ENCODE data around the gene NR3C2.
"Not testable (repeated sequence)": the region's sequence is repeated elsewhere in the genome, so short reads cannot be mapped to it uniquely, and the experiment has no call there.

NR3C2 gene

DNA sequence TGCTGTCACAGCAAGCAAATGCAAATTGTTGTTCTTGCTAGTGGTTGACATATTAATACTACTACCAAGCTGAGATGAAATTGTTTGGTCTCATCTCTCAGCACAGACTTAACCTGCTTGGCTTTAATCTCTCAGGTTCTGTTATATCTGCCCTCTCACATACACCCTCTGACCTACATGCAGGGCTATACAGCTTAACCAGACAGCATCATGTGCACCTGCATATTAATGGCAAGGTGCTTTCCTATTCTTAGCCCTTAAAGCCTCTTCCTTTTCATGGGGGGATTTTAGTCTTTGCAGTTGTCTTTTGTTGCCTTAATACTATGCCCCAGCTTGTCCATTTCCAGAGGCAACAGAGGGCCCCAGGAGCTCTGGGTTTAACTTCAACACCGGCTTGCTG is 114.5 kb downstream of the NR3C2 start:
- no peaks in the 10 kb centered on the region for H3K4me1 ChIP-seq (ENCODE audit: low read depth, poor library complexity, severe bottlenecking)
- no peak overlapping the region for H3K4me3 ChIP-seq (IDR thresholded peaks at IDR 0.05; ENCODE audit: insufficient read depth, low read depth, low read length)
- H4K20me1 ChIP-seq (ENCODE audit: insufficient read depth): no peaks in the 10 kb centered on the region
- H3K4me2 ChIP-seq: no peak overlapping the region
- H2AFZ ChIP-seq (ENCODE audit: low read depth): no peak overlapping the region
- no peak overlapping the region for H3K9ac ChIP-seq
- no peak overlapping the region for H3K27ac ChIP-seq
- no peaks in the 10 kb centered on the region for H3K27me3 ChIP-seq (ENCODE audit: insufficient read depth, low read depth)
- TF ChIP-seq, protein P1, sequence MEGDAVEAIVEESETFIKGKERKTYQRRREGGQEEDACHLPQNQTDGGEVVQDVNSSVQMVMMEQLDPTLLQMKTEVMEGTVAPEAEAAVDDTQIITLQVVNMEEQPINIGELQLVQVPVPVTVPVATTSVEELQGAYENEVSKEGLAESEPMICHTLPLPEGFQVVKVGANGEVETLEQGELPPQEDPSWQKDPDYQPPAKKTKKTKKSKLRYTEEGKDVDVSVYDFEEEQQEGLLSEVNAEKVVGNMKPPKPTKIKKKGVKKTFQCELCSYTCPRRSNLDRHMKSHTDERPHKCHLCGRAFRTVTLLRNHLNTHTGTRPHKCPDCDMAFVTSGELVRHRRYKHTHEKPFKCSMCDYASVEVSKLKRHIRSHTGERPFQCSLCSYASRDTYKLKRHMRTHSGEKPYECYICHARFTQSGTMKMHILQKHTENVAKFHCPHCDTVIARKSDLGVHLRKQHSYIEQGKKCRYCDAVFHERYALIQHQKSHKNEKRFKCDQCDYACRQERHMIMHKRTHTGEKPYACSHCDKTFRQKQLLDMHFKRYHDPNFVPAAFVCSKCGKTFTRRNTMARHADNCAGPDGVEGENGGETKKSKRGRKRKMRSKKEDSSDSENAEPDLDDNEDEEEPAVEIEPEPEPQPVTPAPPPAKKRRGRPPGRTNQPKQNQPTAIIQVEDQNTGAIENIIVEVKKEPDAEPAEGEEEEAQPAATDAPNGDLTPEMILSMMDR (conservative IDR thresholded peaks at IDR 0.05; ENCODE audit: low read depth, low read length): no peak
- H3K36me3 ChIP-seq (ENCODE audit: insufficient read depth): no peaks in the 10 kb centered on the region
- H3K79me2 ChIP-seq (ENCODE audit: insufficient read depth, low read depth): no peaks in the 10 kb centered on the region

DNA sequence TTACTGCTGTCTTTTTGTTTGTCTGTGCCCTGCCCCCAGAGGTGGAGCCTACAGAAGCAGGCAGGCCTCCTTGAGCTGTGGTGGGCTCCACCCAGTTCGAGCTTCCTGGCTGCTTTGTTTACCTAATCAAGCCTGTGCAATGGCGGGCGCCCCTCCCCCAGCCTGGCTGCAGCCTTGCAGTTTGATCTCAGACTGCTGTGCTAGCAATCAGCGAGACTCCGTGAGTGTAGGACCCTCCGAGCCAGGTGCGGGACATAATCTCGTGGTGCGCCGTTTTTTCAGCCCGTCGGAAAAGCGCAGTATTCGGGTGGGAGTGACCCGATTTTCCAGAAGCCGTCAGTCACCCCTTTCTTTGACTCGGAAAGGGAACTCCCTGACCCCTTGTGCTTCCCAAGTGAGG is 118.9 kb downstream of the NR3C2 start:
- H3K79me2 ChIP-seq (ENCODE audit: insufficient read depth, low read depth); H2AFZ ChIP-seq (ENCODE audit: low read depth); H3K27ac ChIP-seq; H3K36me3 ChIP-seq (ENCODE audit: insufficient read depth); H3K4me2 ChIP-seq; H4K20me1 ChIP-seq (ENCODE audit: insufficient read depth); H3K9ac ChIP-seq; H3K27me3 ChIP-seq (ENCODE audit: insufficient read depth, low read depth); H3K4me1 ChIP-seq (ENCODE audit: low read depth, poor library complexity, severe bottlenecking); H3K4me3 ChIP-seq (IDR thresholded peaks at IDR 0.05; ENCODE audit: insufficient read depth, low read depth, low read length): not testable (repeated sequence)

DNA sequence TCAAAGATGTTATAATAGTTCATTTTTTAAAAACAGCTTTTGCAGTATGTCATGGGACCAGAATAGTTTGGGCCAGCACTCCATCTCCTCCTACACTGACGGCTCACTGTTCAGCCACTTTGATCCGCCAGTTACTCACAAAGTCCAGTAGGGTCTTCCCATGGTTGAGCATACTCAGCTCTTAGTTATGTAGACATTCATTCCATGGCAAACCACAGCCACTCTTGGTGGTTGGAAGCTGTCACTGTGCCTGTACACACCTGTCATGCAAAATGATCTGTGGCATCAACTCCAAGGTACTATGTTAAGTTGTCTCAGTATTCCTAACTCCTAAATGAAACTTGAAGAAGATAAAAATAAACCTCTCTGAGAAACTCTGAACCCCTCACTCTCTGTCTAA is 127.2 kb downstream of the NR3C2 start:
- Histone ChIP-seq H3K36me3 (ENCODE audit: insufficient read depth) (no peaks in the 10 kb centered on the region), H3K9ac (no peak overlapping the region), H3K27me3 (ENCODE audit: insufficient read depth, low read depth) (no peaks in the 10 kb centered on the region), H2AFZ (ENCODE audit: low read depth) (no peak overlapping the region), H4K20me1 (ENCODE audit: insufficient read depth) (no peaks in the 10 kb centered on the region), H3K79me2 (ENCODE audit: insufficient read depth, low read depth) (no peaks in the 10 kb centered on the region), H3K4me1 (ENCODE audit: low read depth, poor library complexity, severe bottlenecking) (peaks cover 16% of the 10 kb centered on the region), H3K27ac (no peak overlapping the region), H3K4me3 (IDR thresholded peaks at IDR 0.05; ENCODE audit: insufficient read depth, low read depth, low read length) (no peak overlapping the region), H3K4me2 (peak overlapping the region; percentile 29; the same call in 1 of the 2 replicates)
- TF ChIP-seq, protein P1 (conservative IDR thresholded peaks at IDR 0.05; ENCODE audit: low read depth, low read length): no peak

DNA sequence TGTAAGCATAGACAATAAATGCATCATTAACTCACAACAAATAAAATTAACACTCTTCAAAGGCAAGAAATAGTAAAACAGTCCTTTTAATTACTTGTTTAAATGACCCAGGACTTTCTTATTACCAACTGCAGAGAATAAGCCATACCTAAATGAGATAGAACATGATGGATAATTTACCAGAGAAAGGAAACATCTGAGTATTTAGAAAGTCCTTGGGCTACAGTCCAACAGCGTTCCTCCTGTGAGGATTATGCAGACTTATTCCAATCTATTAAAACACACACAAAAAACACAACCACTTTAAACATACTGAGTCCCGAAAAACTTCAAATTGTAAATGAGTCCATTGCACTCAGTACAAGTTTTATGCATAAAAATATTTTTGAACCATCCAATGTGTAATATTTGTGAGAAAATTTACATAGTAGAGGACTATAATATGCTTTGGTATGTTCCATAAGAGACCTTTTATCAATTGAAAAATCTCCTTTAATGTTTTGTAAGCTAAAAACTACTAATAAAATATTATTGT is 129.2 kb downstream of the NR3C2 start:
- no peaks in the 10 kb centered on the region for H3K36me3 ChIP-seq (ENCODE audit: insufficient read depth)

DNA sequence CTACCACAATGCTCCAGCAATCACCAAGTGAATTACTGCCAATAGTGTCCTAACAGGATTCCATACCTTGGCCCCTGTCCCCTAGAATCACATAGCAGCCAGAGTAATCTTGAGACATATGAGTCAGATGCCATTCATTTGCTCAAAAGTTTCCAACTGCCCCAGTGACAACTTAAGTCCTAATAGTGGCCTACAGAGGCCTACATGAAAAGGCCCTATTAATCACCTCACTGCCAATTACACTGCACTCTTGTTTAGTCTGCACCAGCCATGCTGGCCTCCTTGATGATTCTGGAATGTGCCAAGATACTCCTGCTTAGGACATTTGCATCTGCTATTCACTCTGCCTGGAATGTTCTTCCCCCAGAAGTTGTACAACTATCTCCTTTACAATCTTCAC is 130.7 kb downstream of the NR3C2 start:
- no peak overlapping the region for H3K4me2 ChIP-seq
- no peaks in the 10 kb centered on the region for H3K36me3 ChIP-seq (ENCODE audit: insufficient read depth)

More for the DNA sequence above, 129.2 kb downstream of the NR3C2 start:
- Histone ChIP-seq H3K27ac (no peak overlapping the region), H3K27me3 (ENCODE audit: insufficient read depth, low read depth) (no peaks in the 10 kb centered on the region), H3K9ac (no peak overlapping the region), H3K79me2 (ENCODE audit: insufficient read depth, low read depth) (no peaks in the 10 kb centered on the region), H3K4me1 (ENCODE audit: low read depth, poor library complexity, severe bottlenecking) (peaks cover 16% of the 10 kb centered on the region), H3K4me3 (IDR thresholded peaks at IDR 0.05; ENCODE audit: insufficient read depth, low read depth, low read length) (no peak overlapping the region), H4K20me1 (ENCODE audit: insufficient read depth) (no peaks in the 10 kb centered on the region), H2AFZ (ENCODE audit: low read depth) (no peak overlapping the region), H3K4me2 (no peak overlapping the region)
- TF ChIP-seq, protein P1 (conservative IDR thresholded peaks at IDR 0.05; ENCODE audit: low read depth, low read length): no peak

More for the DNA sequence above, 130.7 kb downstream of the NR3C2 start:
- TF ChIP-seq, protein P1 (conservative IDR thresholded peaks at IDR 0.05; ENCODE audit: low read depth, low read length): no peak
- H3K9ac ChIP-seq: no peak overlapping the region
- no peak overlapping the region for H3K4me3 ChIP-seq (IDR thresholded peaks at IDR 0.05; ENCODE audit: insufficient read depth, low read depth, low read length)
- no peaks in the 10 kb centered on the region for H4K20me1 ChIP-seq (ENCODE audit: insufficient read depth)
- H2AFZ ChIP-seq (ENCODE audit: low read depth): no peak overlapping the region
- no peaks in the 10 kb centered on the region for H3K79me2 ChIP-seq (ENCODE audit: insufficient read depth, low read depth)
- H3K27ac ChIP-seq: no peak overlapping the region
- peaks cover 16% of the 10 kb centered on the region for H3K4me1 ChIP-seq (ENCODE audit: low read depth, poor library complexity, severe bottlenecking)
- H3K27me3 ChIP-seq (ENCODE audit: insufficient read depth, low read depth): no peaks in the 10 kb centered on the region

Measured in KMS-11 (cell line).